Measurements from ENCODE around the gene COL4A2.
"Not testable (repeated sequence)": the region's sequence is repeated elsewhere in the genome, so short reads cannot be mapped to it uniquely, and the experiment has no call there.

Gene COL4A2

GRCh38 chr13:110317093-110317492 is 10.0 kb downstream of the COL4A2 start:
- Mint-ChIP-seq H3K27me3 (peaks cover 17% of the 10 kb centered on the region), H3K27ac (no peak overlapping the region), H3K4me3 (no peak overlapping the region), H3K36me3 (no peaks in the 10 kb centered on the region), H3K9me3 (peaks cover 5% of the 10 kb centered on the region), H3K4me1 (no peaks in the 10 kb centered on the region)
- no peak for ATAC-seq

- no peak for ATAC-seq
- no peak overlapping the region for H3K4me3 Mint-ChIP-seq
- peaks cover 17% of the 10 kb centered on the region for H3K27me3 Mint-ChIP-seq
- H3K4me1 Mint-ChIP-seq, result no peaks in the 10 kb centered on the region
- H3K36me3 Mint-ChIP-seq, result no peaks in the 10 kb centered on the region
- H3K27ac Mint-ChIP-seq, result no peak overlapping the region
- H3K9me3 Mint-ChIP-seq, result peaks cover 5% of the 10 kb centered on the region
Observed at GRCh38 chr13:110317496-110318195, 10.6 kb downstream of the COL4A2 start.

GRCh38 chr13:110318920-110319319 is 11.8 kb downstream of the COL4A2 start:
- no peak for ATAC-seq
- Mint-ChIP-seq H3K27ac (no peak overlapping the region), H3K36me3 (no peaks in the 10 kb centered on the region), H3K27me3 (peaks cover 26% of the 10 kb centered on the region), H3K4me3 (no peak overlapping the region), H3K4me1 (no peaks in the 10 kb centered on the region), H3K9me3 (peaks cover 5% of the 10 kb centered on the region)

GRCh38 chr13:110319397-110319773 is 12.3 kb downstream of the COL4A2 start:
- Mint-ChIP-seq H3K27ac (no peak overlapping the region), H3K27me3 (peaks cover 26% of the 10 kb centered on the region), H3K4me1 (no peaks in the 10 kb centered on the region), H3K4me3 (no peak overlapping the region), H3K36me3 (no peaks in the 10 kb centered on the region), H3K9me3 (peaks cover 5% of the 10 kb centered on the region)
- ATAC-seq, result no peak

- Mint-ChIP-seq H3K27ac (no peak overlapping the region), H3K36me3 (no peaks in the 10 kb centered on the region), H3K27me3 (peaks cover 29% of the 10 kb centered on the region), H3K4me1 (no peaks in the 10 kb centered on the region), H3K4me3 (no peak overlapping the region), H3K9me3 (peaks cover 5% of the 10 kb centered on the region)
- ATAC-seq, result peak; percentile 31
Observed at GRCh38 chr13:110319774-110320509, 12.9 kb downstream of the COL4A2 start.

GRCh38 chr13:110320645-110321044 is 13.6 kb downstream of the COL4A2 start:
- H3K27me3 Mint-ChIP-seq, result peaks cover 30% of the 10 kb centered on the region
- H3K36me3 Mint-ChIP-seq, result no peaks in the 10 kb centered on the region
- H3K9me3 Mint-ChIP-seq, result peaks cover 5% of the 10 kb centered on the region

GRCh38 chr13:110321573-110321972 is 14.5 kb downstream of the COL4A2 start:
- not testable (repeated sequence) for H3K4me1 Mint-ChIP-seq, H3K27ac Mint-ChIP-seq, ATAC-seq, H3K9me3 Mint-ChIP-seq, H3K36me3 Mint-ChIP-seq, H3K4me3 Mint-ChIP-seq
- H3K27me3 Mint-ChIP-seq, result peaks cover 32% of the 10 kb centered on the region

More at GRCh38 chr13:110320645-110321044, 13.6 kb downstream of the COL4A2 start:
- no peaks in the 10 kb centered on the region for H3K4me1 Mint-ChIP-seq
- no peak overlapping the region for H3K27ac Mint-ChIP-seq
- no peak for ATAC-seq
- H3K4me3 Mint-ChIP-seq, result no peak overlapping the region

- H3K4me1 Mint-ChIP-seq, result no peaks in the 10 kb centered on the region
- no peaks in the 10 kb centered on the region for H3K9me3 Mint-ChIP-seq
- no peaks in the 10 kb centered on the region for H3K36me3 Mint-ChIP-seq
- H3K27ac Mint-ChIP-seq, result no peak overlapping the region
- ATAC-seq, result no peak
- no peak overlapping the region for H3K4me3 Mint-ChIP-seq
- peaks cover 39% of the 10 kb centered on the region for H3K27me3 Mint-ChIP-seq
Observed at GRCh38 chr13:110322126-110322827, 15.2 kb downstream of the COL4A2 start.

- no peaks in the 10 kb centered on the region for H3K36me3 Mint-ChIP-seq
- H3K9me3 Mint-ChIP-seq, result no peaks in the 10 kb centered on the region
- H3K4me1 Mint-ChIP-seq, result no peaks in the 10 kb centered on the region
- peaks cover 42% of the 10 kb centered on the region for H3K27me3 Mint-ChIP-seq
- H3K27ac Mint-ChIP-seq, result no peak overlapping the region
- no peak overlapping the region for H3K4me3 Mint-ChIP-seq
- no peak for ATAC-seq
Observed at GRCh38 chr13:110322828-110323171, 15.7 kb downstream of the COL4A2 start.

GRCh38 chr13:110323172-110323891 is 16.2 kb downstream of the COL4A2 start:
- Mint-ChIP-seq H3K27ac (no peak overlapping the region), H3K36me3 (no peaks in the 10 kb centered on the region), H3K27me3 (peaks cover 42% of the 10 kb centered on the region), H3K4me3 (no peak overlapping the region), H3K9me3 (no peaks in the 10 kb centered on the region), H3K4me1 (no peaks in the 10 kb centered on the region)
- ATAC-seq, result no peak

GRCh38 chr13:110324026-110324749 is 17.1 kb downstream of the COL4A2 start:
- Mint-ChIP-seq H3K36me3 (no peaks in the 10 kb centered on the region), H3K4me3 (no peak overlapping the region), H3K27me3 (peaks cover 42% of the 10 kb centered on the region), H3K9me3 (no peaks in the 10 kb centered on the region), H3K27ac (no peak overlapping the region), H3K4me1 (no peaks in the 10 kb centered on the region)
- ATAC-seq, result no peak

GRCh38 chr13:110326263-110326904 is 19.3 kb downstream of the COL4A2 start:
- no peak for ATAC-seq
- Mint-ChIP-seq H3K9me3 (no peaks in the 10 kb centered on the region), H3K27me3 (peaks cover 42% of the 10 kb centered on the region), H3K4me3 (no peak overlapping the region), H3K36me3 (no peaks in the 10 kb centered on the region), H3K27ac (no peak overlapping the region), H3K4me1 (no peaks in the 10 kb centered on the region)

- Mint-ChIP-seq H3K9me3 (no peaks in the 10 kb centered on the region), H3K4me1 (no peaks in the 10 kb centered on the region), H3K27ac (no peak overlapping the region), H3K27me3 (peaks cover 40% of the 10 kb centered on the region), H3K4me3 (no peak overlapping the region), H3K36me3 (no peaks in the 10 kb centered on the region)
- no peak for ATAC-seq
Observed at GRCh38 chr13:110327051-110327721, 20.1 kb downstream of the COL4A2 start.

- H3K36me3 Mint-ChIP-seq, result no peaks in the 10 kb centered on the region
- no peak for ATAC-seq
- no peak overlapping the region for H3K27ac Mint-ChIP-seq
- peaks cover 27% of the 10 kb centered on the region for H3K27me3 Mint-ChIP-seq
- no peak overlapping the region for H3K4me3 Mint-ChIP-seq
- no peaks in the 10 kb centered on the region for H3K4me1 Mint-ChIP-seq
- no peaks in the 10 kb centered on the region for H3K9me3 Mint-ChIP-seq
Observed at GRCh38 chr13:110328573-110328972, 21.5 kb downstream of the COL4A2 start.

All from stimulated activated memory B cell treated with anti-CD40 and anti-IgM and Interleukin-4, amounts not matched to agents 10 μg/mL and 1 μg/mL and 100 μg/mL, for 72 hours (primary cell).